Renal cortex interstitium (tissue), 11 donors: ENCODE data around the gene TCIRG1. TPM values are rescaled to one million over a fixed set of nuclear protein-coding genes. Genes with fewer than 3 reads are reported as not detected.

Experiments
- DNase-seq, 11 donors: peaks; one replicate each; pipeline ENCODE4 v3.0.0-alpha.2; 2013; ENCODE audit warnings: low read depth in 9 of 11, low spot score in 4 of 11; ENCODE audit errors: extremely low read depth in 1 of 11
- polyA plus RNA-seq, 3 donors: library from polyadenylated mRNA; unstranded; fragments of 120-200 nt; gene quantifications; one replicate each; pipeline ENCODE4 v1.2.1, GENCODE V29; 2013; ENCODE audit not compliant: insufficient read length in 3 of 3

The TCIRG1 gene
- polyA plus RNA-seq, 3 donors = 16.4 to 31.3 (median 25.0) TPM

DNA sequence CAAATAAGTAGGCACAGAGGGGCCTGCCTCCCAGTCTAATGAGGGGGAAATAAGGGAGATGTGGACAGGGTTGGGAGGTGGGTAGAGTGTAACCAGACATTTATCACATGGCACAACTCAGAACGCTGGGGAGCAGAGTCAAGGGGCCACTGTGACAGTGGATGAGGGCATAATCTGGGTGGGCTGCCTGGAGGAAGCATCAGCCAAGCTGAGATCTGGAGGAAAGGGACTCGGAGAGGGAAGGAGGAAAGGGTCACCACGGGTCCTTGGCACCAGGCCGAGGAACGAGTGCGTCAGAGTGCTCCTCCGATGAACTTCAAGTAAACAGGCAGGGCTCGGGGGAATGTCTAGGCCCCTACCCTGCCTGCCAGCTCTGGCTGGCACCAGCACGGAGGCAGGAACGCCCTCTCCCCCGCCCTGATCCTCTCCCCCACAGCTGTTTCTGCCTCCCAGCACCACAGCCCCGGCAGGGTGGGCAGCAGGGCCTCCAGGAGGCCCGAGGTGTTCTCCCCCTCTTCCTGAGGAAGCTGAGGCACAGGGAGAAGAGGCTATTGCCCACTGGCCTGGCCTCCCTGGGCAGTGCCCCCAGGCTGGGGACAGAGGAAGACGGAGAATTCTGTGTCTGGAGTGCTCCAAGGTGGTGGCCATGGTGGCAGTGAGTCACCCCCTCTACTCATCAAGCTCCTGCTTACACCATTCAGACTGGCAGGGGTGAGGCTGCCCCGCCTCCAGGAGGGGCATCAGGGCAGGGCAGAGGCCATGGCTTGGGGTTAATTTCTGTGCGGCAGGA lies 24.5 kb upstream of the TCIRG1 start:
- DNase-seq = no peak

GRCh38 chr11:68014947-68015447 lies 23.8 kb upstream of the TCIRG1 start:
- DNase-seq = no peak

GRCh38 chr11:68015467-68015866 lies 23.4 kb upstream of the TCIRG1 start:
- DNase-seq = no peak

GRCh38 chr11:68016161-68016903 lies 22.5 kb upstream of the TCIRG1 start:
- DNase-seq = no peak

DNA sequence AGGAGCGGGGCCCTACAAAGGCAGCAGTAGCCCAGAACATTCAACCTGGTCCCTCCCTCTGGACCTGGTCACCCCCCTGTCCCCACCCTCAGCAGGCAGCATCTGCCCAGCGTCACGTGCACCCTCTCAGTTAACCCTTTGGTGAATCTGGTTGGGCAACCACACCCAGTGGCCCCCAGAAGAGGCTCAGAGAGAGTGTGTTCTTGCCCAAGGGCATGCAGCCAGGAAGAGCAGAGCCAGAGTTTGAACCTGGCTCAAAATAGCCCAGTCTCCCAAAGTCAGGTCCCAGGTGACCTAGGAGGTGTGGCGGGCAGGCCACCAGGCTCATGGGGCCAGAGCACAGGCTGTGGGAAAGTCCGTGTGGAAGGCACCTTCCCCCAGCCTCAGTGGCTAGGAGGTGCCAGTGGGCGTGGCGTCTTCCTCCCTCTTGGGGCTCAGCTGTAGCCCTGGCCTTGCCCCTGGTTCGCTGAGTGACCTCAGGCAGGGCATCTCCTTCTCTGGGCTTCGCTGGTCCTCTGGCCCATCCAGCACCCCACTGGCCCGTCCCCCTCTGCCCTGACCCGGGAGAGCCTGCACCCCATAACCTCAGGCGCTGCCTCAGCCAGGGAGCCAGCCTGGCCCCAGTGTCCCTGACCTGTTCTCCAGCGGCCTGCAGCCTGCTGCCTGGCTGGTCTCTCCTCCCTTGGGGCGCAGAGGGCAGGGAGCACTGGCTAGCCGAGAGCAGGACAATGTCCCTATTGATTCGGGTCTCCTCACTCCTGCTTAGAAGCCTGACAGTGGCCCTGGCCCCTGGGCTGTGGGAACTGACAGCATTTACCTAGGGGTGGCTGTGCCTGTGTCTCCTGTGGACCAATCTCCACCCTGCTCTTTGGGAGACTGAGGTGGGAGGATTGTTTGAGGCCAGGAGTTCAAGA lies 21.7 kb upstream of the TCIRG1 start:
- DNase-seq = no peak

DNA sequence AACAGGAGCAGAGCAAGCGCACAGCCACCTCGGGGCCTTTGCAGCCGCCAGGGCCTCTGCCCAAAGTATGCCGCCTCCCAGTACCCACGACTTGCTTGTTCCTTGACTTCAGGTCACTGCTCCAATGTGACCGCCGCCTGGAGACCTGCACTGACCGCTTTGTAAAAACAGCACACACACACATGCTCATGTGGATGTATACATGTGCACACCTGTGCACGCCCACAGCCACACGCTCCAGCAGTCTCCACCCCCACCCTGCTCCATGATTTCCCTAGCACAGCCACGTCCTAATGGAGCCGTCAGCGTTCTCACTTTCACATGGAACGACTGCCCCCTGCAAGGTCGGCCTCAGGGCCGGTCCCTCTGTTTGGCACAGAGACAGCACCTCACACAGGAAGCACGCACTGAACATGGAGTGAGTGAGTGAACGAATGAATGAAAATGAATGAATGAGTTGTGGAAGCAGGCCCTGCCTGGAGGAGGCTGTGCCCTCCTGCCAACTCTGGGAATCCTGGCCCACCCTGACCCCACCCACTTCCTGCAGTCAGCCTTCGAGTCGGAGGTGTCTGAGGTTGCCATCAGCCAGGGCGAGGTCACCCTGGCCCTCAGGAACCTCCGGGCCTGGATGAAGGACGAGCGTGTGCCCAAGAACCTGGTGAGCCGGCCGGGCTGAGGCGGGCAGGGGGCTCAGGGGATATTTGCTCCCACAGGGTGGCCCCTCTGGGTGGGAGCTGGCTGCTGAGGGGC lies 20.7 kb upstream of the TCIRG1 start:
- DNase-seq = no peak

DNA sequence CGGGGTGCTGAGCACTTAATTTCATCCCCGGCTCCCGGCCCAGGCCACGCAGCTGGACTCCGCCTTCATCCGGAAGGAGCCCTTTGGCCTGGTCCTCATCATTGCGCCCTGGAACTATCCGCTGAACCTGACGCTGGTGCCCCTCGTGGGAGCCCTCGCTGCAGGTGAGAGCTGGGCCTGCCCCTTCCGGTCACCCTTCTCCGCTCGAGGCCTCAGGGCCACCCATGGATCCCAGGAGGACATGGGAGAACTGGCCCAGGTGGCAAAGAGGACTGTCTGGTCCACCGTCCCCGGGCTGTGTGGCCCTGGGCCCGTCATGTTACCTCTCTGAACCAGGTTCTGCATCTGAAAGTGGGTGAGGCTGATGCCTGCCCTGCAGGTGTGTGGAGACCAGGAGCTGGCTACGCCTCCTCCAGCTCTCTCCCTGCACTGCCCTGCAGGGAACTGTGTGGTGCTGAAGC lies 20.1 kb upstream of the TCIRG1 start:
- DNase-seq = no peak

- no peak for DNase-seq
Observed at GRCh38 chr11:68019486-68019885, 19.3 kb upstream of the TCIRG1 start.

DNA sequence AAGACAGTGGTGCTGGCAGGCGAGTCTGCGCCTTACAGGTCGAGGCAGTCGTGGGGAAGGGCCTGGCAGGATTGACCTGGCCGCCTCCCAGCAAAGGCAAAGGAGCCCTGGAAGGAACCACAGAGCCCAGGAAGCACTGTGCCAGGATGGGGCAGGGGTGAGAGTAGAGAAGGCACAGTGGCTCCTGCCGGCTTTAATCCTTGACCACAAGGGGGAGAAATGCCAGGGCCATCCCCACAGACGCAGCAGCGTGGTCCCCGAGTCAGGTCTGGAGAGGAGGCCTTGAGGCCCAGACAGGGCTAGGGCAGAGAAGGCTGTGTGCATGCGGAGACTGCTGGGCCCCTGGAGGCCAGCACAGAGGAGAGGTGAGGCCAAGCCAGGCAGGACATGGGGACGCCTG lies 18.2 kb upstream of the TCIRG1 start:
- DNase-seq = no peak

DNA sequence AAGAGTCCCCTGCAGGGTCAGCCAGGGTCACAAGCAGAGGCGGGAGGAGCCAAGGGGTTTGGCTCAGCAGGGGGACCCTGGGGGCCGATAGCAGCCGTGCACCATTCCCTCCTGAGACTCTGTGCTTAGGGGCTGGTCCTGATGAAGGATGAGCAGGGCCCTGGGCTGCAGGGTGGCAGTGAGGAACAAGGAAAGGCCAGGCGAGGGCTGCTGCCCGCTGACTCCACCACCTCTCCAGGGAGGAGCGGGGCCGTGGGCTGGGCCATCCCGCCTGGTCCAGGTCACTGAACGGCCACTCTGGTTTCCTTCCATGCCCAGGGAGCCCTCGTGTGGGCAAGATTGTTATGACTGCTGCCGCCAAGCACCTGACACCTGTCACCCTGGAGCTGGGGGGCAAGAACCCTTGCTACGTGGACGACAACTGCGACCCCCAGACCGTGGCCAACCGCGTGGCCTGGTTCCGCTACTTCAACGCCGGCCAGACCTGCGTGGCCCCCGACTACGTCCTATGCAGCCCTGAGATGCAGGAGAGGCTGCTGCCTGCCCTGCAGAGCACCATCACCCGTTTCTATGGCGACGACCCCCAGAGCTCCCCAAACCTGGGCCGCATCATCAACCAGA lies 17.5 kb upstream of the TCIRG1 start:
- DNase-seq = no peak

- no peak for DNase-seq
Observed at GRCh38 chr11:68022531-68022930, 16.3 kb upstream of the TCIRG1 start.

GRCh38 chr11:68024508-68024907 lies 14.3 kb upstream of the TCIRG1 start:
- DNase-seq = no peak

GRCh38 chr11:68025047-68025446 lies 13.8 kb upstream of the TCIRG1 start:
- DNase-seq = no peak

DNA sequence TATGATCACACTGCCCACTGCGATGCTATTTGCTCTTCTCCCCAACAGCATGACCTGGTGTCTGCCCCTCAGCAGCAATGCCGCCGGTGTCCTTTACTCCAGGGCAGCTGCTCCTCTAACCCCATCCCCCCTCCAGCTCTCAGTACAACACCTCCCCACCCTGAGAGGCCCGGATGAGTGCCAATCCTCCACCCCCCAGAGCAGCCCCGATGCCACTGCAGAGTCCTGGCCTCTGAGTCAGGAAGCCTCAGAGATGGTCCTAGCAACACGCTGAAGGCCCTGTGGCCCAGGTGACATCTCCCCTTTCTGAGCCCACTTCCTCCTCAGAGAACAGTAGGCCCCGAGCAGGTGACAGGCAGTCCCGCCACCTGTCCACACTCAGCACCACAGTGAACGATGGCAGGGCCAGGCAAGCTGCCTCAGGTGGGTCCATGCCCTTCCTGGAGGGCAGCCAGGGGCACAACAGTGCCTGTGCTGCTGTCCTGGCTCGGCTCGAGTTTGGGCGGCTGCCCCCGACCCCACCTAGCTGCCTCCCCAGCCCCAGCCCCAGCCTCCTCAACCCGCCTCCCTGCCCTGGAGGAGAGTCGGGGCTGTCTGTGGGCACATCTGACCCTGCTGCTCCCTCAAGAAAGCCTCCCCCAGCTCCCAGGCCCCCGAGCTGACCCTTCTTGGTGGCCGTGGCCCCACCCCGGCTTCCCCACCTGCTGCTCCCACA lies 12.3 kb upstream of the TCIRG1 start:
- DNase-seq = no peak

DNA sequence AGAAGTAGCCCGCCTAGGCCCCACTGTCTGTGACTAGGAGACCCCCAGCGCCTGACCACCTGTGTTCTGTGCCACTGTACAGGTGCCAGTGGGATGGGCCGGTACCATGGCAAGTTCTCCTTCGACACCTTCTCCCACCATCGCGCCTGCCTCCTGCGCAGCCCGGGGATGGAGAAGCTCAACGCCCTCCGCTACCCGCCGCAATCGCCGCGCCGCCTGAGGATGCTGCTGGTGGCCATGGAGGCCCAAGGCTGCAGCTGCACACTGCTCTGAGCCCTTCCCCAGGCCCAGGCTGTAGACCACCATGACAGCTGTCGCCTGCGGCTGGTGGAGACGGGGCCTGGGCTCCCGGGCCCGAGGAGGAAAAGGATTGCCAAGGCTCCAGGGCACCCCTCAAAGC lies 11.2 kb upstream of the TCIRG1 start:
- DNase-seq = no peak

GRCh38 chr11:68028802-68029545 lies 9.9 kb upstream of the TCIRG1 start:
- DNase-seq = no peak
